GM12801 (cell line): Measurements from ENCODE around the gene VSIG8.

Source experiments
- CTCF ChIP-seq: IDR thresholded peaks from one replicate; pipeline ENCODE4 v1.5.1; 2011; ENCODE audit warnings: control low read depth; ENCODE audit not compliant: insufficient read length; ENCODE audit errors: extremely low read depth

The VSIG8 gene

GRCh38 chr1:159853417-159854115 lies 8.9 kb downstream of the VSIG8 start:
- TF ChIP-seq CTCF = no peak

GRCh38 chr1:159851407-159851806 lies 11.1 kb downstream of the VSIG8 start:
- TF ChIP-seq CTCF = no peak

GRCh38 chr1:159849626-159850366 lies 12.7 kb downstream of the VSIG8 start:
- TF ChIP-seq CTCF = no peak

GRCh38 chr1:159848326-159848725 lies 14.1 kb downstream of the VSIG8 start:
- no peak for TF ChIP-seq CTCF

- no peak for TF ChIP-seq CTCF
These were observed 15.2 kb downstream of the VSIG8 start for GRCh38 chr1:159847231-159847630.

GRCh38 chr1:159845751-159846629 lies 16.5 kb downstream of the VSIG8 start:
- TF ChIP-seq CTCF = no peak

- no peak for TF ChIP-seq CTCF
These were observed 19.0 kb downstream of the VSIG8 start for GRCh38 chr1:159843459-159843858.
